HepG2 (cell line): ENCODE data around the gene LMAN2. TPM values are rescaled to one million over a fixed set of nuclear protein-coding genes. Genes with fewer than 3 reads are reported as not detected.

ENCODE experiments used
- CCDC6 ChIP-seq: sonication (generic); formaldehyde crosslinking; IDR thresholded peaks from 2 replicates; pipeline ENCODE4 v1.8.1; 2022; ENCODE audit warnings: mild to moderate bottlenecking, missing genetic modification reagents, moderate library complexity
- GLI4 ChIP-seq: sonication (generic); formaldehyde crosslinking; IDR thresholded peaks from 2 replicates; pipeline ENCODE4 v1.5.1; 2020; ENCODE audit warnings: missing genetic modification reagents, mild to moderate bottlenecking, moderate library complexity, borderline replicate concordance
- KLF6 ChIP-seq: IDR thresholded peaks from 2 replicates; pipeline ENCODE4 v1.8.0; 2016; ENCODE audit warnings: missing biosample characterization, missing genetic modification reagents
- LCORL ChIP-seq, 2 experiments: fragments of 450-650 bp in 1 of 2; sonication (generic) in 1 of 2; formaldehyde crosslinking in 1 of 2; IDR thresholded peaks; 2 replicates each; pipeline versions ENCODE4 v1.5.0 to v1.6.1; 2017 to 2020; ENCODE audit warnings: antibody characterized with exemption in 1 of 2, missing genetic modification reagents in 1 of 2
- MEIS1 ChIP-seq: sonication (generic); formaldehyde crosslinking; IDR thresholded peaks from 2 replicates; pipeline ENCODE4 v1.9.0; 2021; ENCODE audit warnings: mild to moderate bottlenecking, missing genetic modification reagents, moderate library complexity, borderline replicate concordance
- MLX ChIP-seq: IDR thresholded peaks from 2 replicates; pipeline ENCODE4 v1.6.1; 2016
- NFE2 ChIP-seq: sonication (generic); formaldehyde crosslinking; IDR thresholded peaks from 2 replicates; pipeline ENCODE4 v1.4.0; 2020; ENCODE audit warnings: missing genetic modification reagents
- NFIB ChIP-seq: sonication (generic); formaldehyde crosslinking; IDR thresholded peaks from 2 replicates; pipeline ENCODE4 v1.9.0; 2021; ENCODE audit warnings: missing genetic modification reagents, mild to moderate bottlenecking, borderline replicate concordance
- PHB2 ChIP-seq: fragments of 450-650 bp; IDR thresholded peaks from 2 replicates; pipeline ENCODE4 v1.6.1; 2018; ENCODE audit not compliant: partially characterized antibody
- POLR2A ChIP-seq, 2 experiments: IDR thresholded peaks; 2 replicates each; pipeline ENCODE4 v1.6.1; 2011; ENCODE audit warnings: low read depth in 2 of 2, low read length in 2 of 2, mild to moderate bottlenecking in 1 of 2, moderate library complexity in 1 of 2; ENCODE audit not compliant: insufficient read depth in 1 of 2
- RARA ChIP-seq: IDR thresholded peaks from 2 replicates; pipeline ENCODE4 v1.6.1; 2016; ENCODE audit warnings: missing genetic modification reagents, missing compliant biosample characterization
- TMF1 ChIP-seq: sonication (generic); formaldehyde crosslinking; IDR thresholded peaks from 2 replicates; pipeline ENCODE4 v1.8.1; 2022; ENCODE audit warnings: low read depth, missing genetic modification reagents
- XBP1 ChIP-seq: sonication (generic); formaldehyde crosslinking; IDR thresholded peaks from 2 replicates; pipeline ENCODE4 v1.5.0; 2020; ENCODE audit warnings: missing genetic modification reagents
- ZNF431 ChIP-seq: sonication (generic); formaldehyde crosslinking; IDR thresholded peaks from 2 replicates; pipeline ENCODE4 v1.9.0; 2022; ENCODE audit warnings: missing genetic modification reagents, low read depth, mild to moderate bottlenecking, borderline replicate concordance
- ZNF441 ChIP-seq: sonication (generic); formaldehyde crosslinking; IDR thresholded peaks from 2 replicates; pipeline ENCODE4 v1.7.0; 2021; ENCODE audit warnings: missing genetic modification reagents, borderline replicate concordance
- ZNF460 ChIP-seq: sonication (generic); formaldehyde crosslinking; IDR thresholded peaks from 2 replicates; pipeline ENCODE4 v1.5.1; 2020; ENCODE audit warnings: missing genetic modification reagents, mild to moderate bottlenecking, borderline replicate concordance
- ZNF574 ChIP-seq: sonication (generic); formaldehyde crosslinking; IDR thresholded peaks from 2 replicates; pipeline ENCODE4 v1.4.0; 2020; ENCODE audit warnings: missing genetic modification reagents
- ZNF777 ChIP-seq: sonication (generic); formaldehyde crosslinking; IDR thresholded peaks from 2 replicates; pipeline ENCODE4 v1.4.0; 2020; ENCODE audit warnings: missing genetic modification reagents
- ZNF800 ChIP-seq: sonication (generic); formaldehyde crosslinking; IDR thresholded peaks from 2 replicates; pipeline ENCODE4 v1.4.0; 2020; ENCODE audit warnings: missing genetic modification reagents
- ZXDC ChIP-seq: sonication (generic); formaldehyde crosslinking; IDR thresholded peaks from 2 replicates; pipeline ENCODE4 v1.5.0; 2020; ENCODE audit warnings: mild to moderate bottlenecking, missing genetic modification reagents
- polyA plus RNA-seq, 8 experiments: library from polyadenylated mRNA; depleted of rRNA in 3 of 8; stranded (reverse) in 7 of 8; unstranded in 1 of 8; fragments of >200 nt; fragmentation: Illumina TruSeq in 4 of 8; extraction: Trizol in 4 of 8; gene quantifications; 2 replicates each; pipeline versions ENCODE4 v1.2.1 to v1.2.3, GENCODE V29; 2011 to 2016; ENCODE audit warnings: low read depth in 4 of 8, missing spikeins in 1 of 8, mixed read lengths in 1 of 8; ENCODE audit not compliant: insufficient read depth in 1 of 8
- total RNA-seq, 5 experiments: library from RNA; depleted of rRNA; stranded (reverse); fragments of >200 nt; fragmentation: Illumina TruSeq; extraction: Trizol; gene quantifications; 2 replicates each; pipeline ENCODE4 v1.2.3, GENCODE V29; 2016; ENCODE audit warnings: low read depth in 1 of 5

LMAN2 gene
- total and polyA plus RNA-seq, 2 of the 13 experiments (the other 11 are each of a cell fraction or from before 2014, with no cell fraction given), result 191 to 197 TPM

GRCh38 chr5:177303121-177303924 lies 48.1 kb downstream of the LMAN2 start, which contains the start of the genes PRELID1 and RAB24 (continued):
- TF ChIP-seq NFIB (CRISPR knock-in tag), result no peak
- TF ChIP-seq ZNF574 (CRISPR knock-in tag), result peak; percentile 89
- TF ChIP-seq CCDC6 (CRISPR knock-in tag), result peak; percentile 93
- peak in 1 of 2 experiments; percentile 55; a peak in 1 of 4 replicates for TF ChIP-seq POLR2A (IDR thresholded peaks at IDR 0.05; ENCODE audit: insufficient read depth in 1 of 2, low read depth in 2 of 2, low read length in 2 of 2)
- no peak for TF ChIP-seq PHB2
- peak; percentile 13; the same call in 1 of the 2 replicates for TF ChIP-seq ZNF441
- 0 out of 2 replicates have a peak, but pooled peaks have one; percentile 34 for TF ChIP-seq ZNF800 (CRISPR knock-in tag)
- no peak; the same call in 1 of the 2 replicates for TF ChIP-seq XBP1 (CRISPR knock-in tag)
- TF ChIP-seq GLI4 (CRISPR knock-in tag), result peak; percentile 50; the same call in 1 of the 2 replicates
- TF ChIP-seq ZNF777 (CRISPR knock-in tag), result peak; percentile 53; the same call in 1 of the 2 replicates
- no peak for TF ChIP-seq ZNF460 (CRISPR knock-in tag)
- TF ChIP-seq MLX (CRISPR knock-in tag), result peak; percentile 38; the same call in 1 of the 2 replicates
- no peak for TF ChIP-seq LCORL (IDR thresholded peaks at IDR 0.05)
- peak; percentile 79 for TF ChIP-seq LCORL (CRISPR knock-in tag; IDR thresholded peaks at IDR 0.05)
- TF ChIP-seq ZNF431 (CRISPR knock-in tag), result peak; percentile 66; the same call in 1 of the 2 replicates
- TF ChIP-seq TMF1 (CRISPR knock-in tag), result peak; percentile 73; the same call in 1 of the 2 replicates
- no peak for TF ChIP-seq MEIS1 (CRISPR knock-in tag)
- TF ChIP-seq KLF6 (CRISPR knock-in tag), result peak; percentile 53; the same call in 1 of the 2 replicates
- peak; percentile 11; the same call in 1 of the 2 replicates for TF ChIP-seq RARA (CRISPR knock-in tag)
- TF ChIP-seq ZXDC (CRISPR knock-in tag), result no peak
- no peak for TF ChIP-seq NFE2 (CRISPR knock-in tag)
